HCT116 (cell line): ENCODE measurements around the gene COL9A3. TPM values are rescaled to one million over a fixed set of nuclear protein-coding genes. Genes with fewer than 3 reads are reported as not detected.

Source experiments
- ATAC-seq: fragments of 200-7000 bp; cut with Tn5 transposase; 2 replicates; pipeline ENCODE4 v1.9.1; 2020; ENCODE audit warnings: mild to moderate bottlenecking, moderate library complexity
- BruUV-seq: library from RNA; stranded (reverse); fragments of 400-500 nt; replicated peaks from 2 replicates; lab custom pipeline; 2021; lab: Mats Ljungman, UMichigan
- CTCF ChIA-PET: fragments of 300-600 bp; sonication (Branson Sonifier 250); formaldehyde crosslinking; loops from one replicate; lab custom pipeline; 2021; ENCODE audit warnings: antibody characterized with exemption; lab: Charles Lee
- POLR2A ChIA-PET: fragments of 300-600, 350-600 bp; sonication (Branson Sonifier 250); formaldehyde crosslinking; loops from one replicate; lab custom pipeline; 2021; ENCODE audit warnings: antibody characterized with exemption; lab: Charles Lee
- RAD21 ChIA-PET, 2 experiments: fragments of 300-600 bp; sonication (Branson Sonifier 250); formaldehyde crosslinking; loops; one replicate each; lab custom pipeline; 2023; ENCODE audit warnings: low total read pairs in 2 of 2; ENCODE audit not compliant: uncharacterized antibody in 2 of 2, unreplicated experiment in 2 of 2, low non-redundant PET in 1 of 2; lab: Charles Lee
- DNase-seq: peaks from one replicate; pipeline ENCODE4 v3.0.0-alpha.2; 2010; ENCODE audit warnings: low read depth, low spot score
- H2AFZ ChIP-seq: fragments of 200-600 bp; shearing (Covaris generic), sonication (generic); 2 replicates; pipeline ENCODE4 v1.6.1; 2017; ENCODE audit warnings: low read depth, mixed run types, mixed read lengths, antibody characterized with exemption, low read length; ENCODE audit not compliant: poor library complexity, severe bottlenecking
- H3K27ac ChIP-seq: 2 replicates; pipeline ENCODE4 v1.5.1; 2012; ENCODE audit warnings: low read depth, low read length
- H3K27me3 ChIP-seq: fragments of 200-600 bp; sonication (generic); 2 replicates; pipeline ENCODE4 v1.6.1; 2016; ENCODE audit warnings: mixed run types, low read length, mixed read lengths; ENCODE audit not compliant: insufficient read depth
- H3K36me3 ChIP-seq, 2 experiments: fragments of 200-500 bp in 1 of 2; fragments of 200-600 bp in 1 of 2; sonication (Bioruptor generic) in 1 of 2; sonication (generic) in 1 of 2; 2 replicates each; pipeline versions ENCODE4 v1.5.1 to v1.6.1; 2014 to 2016; ENCODE audit warnings: low read length in 2 of 2, inconsistent platforms in 1 of 2, mixed read lengths in 1 of 2, mixed run types in 1 of 2; ENCODE audit not compliant: insufficient read depth in 2 of 2, control insufficient read depth in 1 of 2
- H3K4me1 ChIP-seq, 2 experiments: fragments of 200-600 bp in 1 of 2; sonication (generic) in 1 of 2; 2 replicates each; pipeline versions ENCODE4 v1.5.1 to v1.6.1; 2012 to 2017; ENCODE audit warnings: low read length in 2 of 2, inconsistent platforms in 1 of 2, mild to moderate bottlenecking in 1 of 2, mixed read lengths in 1 of 2, mixed run types in 1 of 2, moderate library complexity in 1 of 2; ENCODE audit not compliant: insufficient read depth in 2 of 2, control insufficient read depth in 1 of 2
- H3K4me2 ChIP-seq: fragments of 200-600 bp; sonication (generic); 2 replicates; pipeline ENCODE4 v1.6.1; 2017; ENCODE audit warnings: mixed run types, low read length, mixed read lengths
- H3K4me3 ChIP-seq, 2 experiments: fragments of 200-600 bp in 1 of 2; sonication (generic) in 1 of 2; replicated peaks in 1 of 2; 2 replicates each; pipeline ENCODE4 v1.5.1; 2011 to 2016; ENCODE audit warnings: low read length in 2 of 2, control low read depth in 1 of 2, low read depth in 1 of 2, mild to moderate bottlenecking in 1 of 2, mixed read lengths in 1 of 2, mixed run types in 1 of 2
- H3K79me2 ChIP-seq: fragments of 200-600 bp; sonication (generic); 2 replicates; pipeline ENCODE4 v1.6.1; 2017; ENCODE audit warnings: mild to moderate bottlenecking, mixed run types, low read length, moderate library complexity, mixed read lengths; ENCODE audit not compliant: insufficient read depth
- H3K9ac ChIP-seq: fragments of 200-600 bp; sonication (generic); 2 replicates; pipeline ENCODE4 v1.6.1; 2016; ENCODE audit warnings: low read length, mixed read lengths
- H3K9me2 ChIP-seq: fragments of 200-600 bp; sonication (generic), shearing (Covaris generic); 2 replicates; pipeline ENCODE4 v1.6.1; 2017; ENCODE audit warnings: mixed run types, mild to moderate bottlenecking, moderate library complexity; ENCODE audit not compliant: insufficient read depth
- H3K9me3 ChIP-seq, 2 experiments: fragments of 200-500 bp in 1 of 2; fragments of 200-600 bp in 1 of 2; sonication (Bioruptor generic) in 1 of 2; sonication (generic) in 1 of 2; 2 replicates each; pipeline ENCODE4 v1.6.1; 2014 to 2017; ENCODE audit warnings: low read length in 2 of 2, mixed read lengths in 2 of 2, inconsistent platforms in 1 of 2, low read depth in 1 of 2, mild to moderate bottlenecking in 1 of 2, mixed run types in 1 of 2, moderate library complexity in 1 of 2; ENCODE audit not compliant: control insufficient read depth in 1 of 2, insufficient read depth in 1 of 2
- H4K20me1 ChIP-seq: fragments of 200-600 bp; sonication (generic), shearing (Covaris generic); 2 replicates; pipeline ENCODE4 v1.6.1; 2017; ENCODE audit warnings: mixed run types, mild to moderate bottlenecking, moderate library complexity; ENCODE audit not compliant: insufficient read depth
- CBX3 ChIP-seq: IDR thresholded peaks from 2 replicates; pipeline ENCODE4 v1.6.1; 2012; ENCODE audit warnings: low read depth
- CEBPB ChIP-seq: IDR thresholded peaks from 2 replicates; pipeline ENCODE4 v1.6.1; 2012; ENCODE audit warnings: low read depth
- FOSL1 ChIP-seq: IDR thresholded peaks from 2 replicates; pipeline ENCODE4 v1.6.1; 2012; ENCODE audit warnings: low read depth
- JUND ChIP-seq: IDR thresholded peaks from 2 replicates; pipeline ENCODE4 v1.6.1; 2012
- YY1 ChIP-seq: IDR thresholded peaks from 2 replicates; pipeline ENCODE4 v1.6.1; 2011; ENCODE audit warnings: low read length, low read depth, moderate library complexity, mild to moderate bottlenecking; ENCODE audit not compliant: insufficient replicate concordance; ENCODE audit errors: extremely low read depth
- ZFX ChIP-seq: fragments of 450-650 bp; IDR thresholded peaks from 2 replicates; pipeline ENCODE4 v1.6.1; 2017
- intact Hi-C: fragments of 100-400 bp; cut with micrococcal nuclease; formaldehyde crosslinking; loops from 2 replicates; pipeline ENCODE4 v1.10.0; 2022
- total RNA-seq: library from RNA; stranded (reverse); gene quantifications from one replicate; pipeline ENCODE4 v1.2.1, GENCODE V29; 2021; ENCODE audit not compliant: unreplicated experiment
- TF ChIP-seq, protein P1 (sequence below): IDR thresholded peaks from 2 replicates; pipeline ENCODE4 v1.6.1; 2012

The COL9A3 gene
- total RNA-seq, 1 experiment from 2014 or later: 29.7 TPM

DNA sequence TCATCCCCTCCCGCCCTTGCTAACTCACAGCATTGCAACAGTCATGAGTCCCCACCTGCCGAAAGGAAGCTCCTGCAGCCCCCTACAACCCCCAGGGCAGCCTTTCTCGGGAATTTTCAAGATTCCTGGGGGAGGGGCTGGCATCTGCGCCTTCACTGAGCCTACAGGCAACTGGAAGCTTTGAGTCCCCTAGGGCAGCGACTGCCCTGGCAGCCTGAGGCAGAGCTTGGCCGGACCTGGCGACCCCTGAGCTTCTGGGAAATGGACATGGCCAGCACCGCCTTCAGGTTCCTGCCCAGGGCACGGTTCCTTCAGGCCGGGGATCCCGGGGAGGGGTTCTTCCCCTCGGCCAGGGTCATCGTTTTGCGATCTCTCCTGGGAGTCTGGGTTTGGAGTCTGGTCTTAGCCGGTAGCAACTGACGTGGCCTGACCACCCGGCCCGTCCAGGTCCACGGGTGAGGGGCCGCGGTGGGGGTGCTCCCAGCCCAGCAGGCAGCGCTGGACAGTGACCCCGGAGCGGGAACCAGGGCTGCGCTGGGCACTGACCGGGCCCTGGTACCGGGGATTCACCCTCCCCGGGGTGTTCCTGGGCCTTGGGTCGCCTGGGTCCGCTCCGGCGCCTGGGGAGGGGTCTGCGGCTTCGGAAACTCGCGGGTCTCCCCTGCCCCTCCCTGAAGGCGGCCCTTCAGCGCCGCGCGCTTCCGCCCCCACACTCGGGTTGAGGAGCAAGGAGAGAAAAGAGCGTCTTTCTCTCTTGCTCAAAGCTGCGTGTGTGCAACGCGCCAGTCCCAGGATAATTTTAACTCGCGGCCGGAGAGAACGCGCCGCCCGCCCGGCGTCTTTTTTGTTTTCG is 593 bp upstream of the COL9A3 start:
- CTCF ChIA-PET: interaction anchor here (1.2 kb wide), 1 partner anchor 59 kb away, joined by 3 read pairs; no protein-coding TSS in a partner anchor
- H3K79me2 ChIP-seq: no peaks in the 10 kb centered on the region
- H3K9ac ChIP-seq: peak overlapping the region; percentile 56
- no peak overlapping the region for H2AFZ ChIP-seq
- no peaks in the 10 kb centered on the region for H3K9me2 ChIP-seq
- no peaks in the 10 kb centered on the region for H3K27me3 ChIP-seq
- peak overlapping the region; percentile 64; the same call in 1 of the 2 replicates for H3K27ac ChIP-seq
- H3K36me3 ChIP-seq: peaks cover 5 to 9% of the 10 kb centered on the region in 2 experiments; a peak in 3 of 4 replicates
- peak overlapping the region; percentile 72 for H3K4me2 ChIP-seq
- H3K9me3 ChIP-seq: no peaks in the 10 kb centered on the region
- DNase-seq: no peak
- intact Hi-C loops: no loop called here
- H3K4me3 ChIP-seq: peak overlapping the region; percentile 35 to 45
- RAD21 ChIA-PET: no interaction called here
- H3K4me1 ChIP-seq: peaks cover 49 to 58% of the 10 kb centered on the region in 2 experiments
- POLR2A ChIA-PET: interaction anchor here (0.9 to 1.3 kb wide), 2 partner anchors 12 to 59 kb away, joined by 3 read pairs; partner anchors contain the start of gene OGFR
- no peak for ATAC-seq
- BruUV-seq: no TSS peak
- TF ChIP-seq CEBPB: no peak
- TF ChIP-seq ZFX: no peak
- TF ChIP-seq, protein P1, sequence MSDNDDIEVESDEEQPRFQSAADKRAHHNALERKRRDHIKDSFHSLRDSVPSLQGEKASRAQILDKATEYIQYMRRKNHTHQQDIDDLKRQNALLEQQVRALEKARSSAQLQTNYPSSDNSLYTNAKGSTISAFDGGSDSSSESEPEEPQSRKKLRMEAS: no peak
- TF ChIP-seq CBX3: no peak
- TF ChIP-seq JUND: no peak
- no peak for TF ChIP-seq YY1
- H4K20me1 ChIP-seq: no peaks in the 10 kb centered on the region

DNA sequence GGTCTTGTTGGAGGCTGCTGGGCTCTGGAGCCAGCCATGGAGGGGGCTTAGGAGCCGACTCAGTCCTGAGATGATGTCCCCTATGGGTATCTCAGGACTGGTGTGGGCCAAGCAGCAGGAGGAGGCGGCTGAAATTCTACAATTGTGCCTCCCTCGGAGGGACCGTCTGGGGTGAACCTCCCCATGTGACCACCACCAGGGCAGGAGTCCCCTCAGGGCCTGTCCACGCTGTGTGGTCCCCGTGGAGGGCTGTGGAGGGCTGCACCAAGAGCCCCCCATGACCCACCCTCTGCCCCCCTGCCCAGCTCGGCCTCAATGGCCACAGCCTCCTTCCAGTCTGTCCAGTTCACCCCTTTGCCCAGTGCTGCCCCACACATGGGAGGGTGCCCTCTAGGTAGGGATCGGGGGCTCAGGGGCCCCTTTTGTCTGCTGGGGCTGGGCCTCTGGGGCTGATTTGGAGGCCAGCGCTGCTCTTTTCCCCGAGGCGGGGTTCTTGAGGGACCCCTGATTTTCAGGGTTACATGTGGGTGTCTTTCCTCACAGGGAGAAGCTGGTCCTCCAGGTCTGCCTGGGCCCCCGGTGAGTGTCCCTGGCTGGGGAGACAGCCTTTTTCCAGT is 1.2 kb downstream of the COL9A3 start:
- POLR2A ChIA-PET: no interaction called here
- CTCF ChIA-PET: no interaction called here
- no peak overlapping the region for H2AFZ ChIP-seq

More for the DNA sequence above, 1.2 kb downstream of the COL9A3 start:
- Histone ChIP-seq H3K9ac (peak overlapping the region; percentile 55), H3K27ac (peak overlapping the region; percentile 72), H3K9me2 (no peaks in the 10 kb centered on the region), H3K4me3 (peak overlapping the region in 1 of 2 experiments; percentile 45; a peak in 2 of 4 replicates), H4K20me1 (no peaks in the 10 kb centered on the region), H3K9me3 (no peaks in the 10 kb centered on the region), H3K79me2 (no peaks in the 10 kb centered on the region), H3K4me2 (peak overlapping the region; percentile 72)
- DNase-seq: no peak
- ATAC-seq: no peak
- intact Hi-C loops: no loop called here
- RAD21 ChIA-PET: interaction anchor here in 1 of 2 experiments (0.6 kb wide), 1 partner anchor 102 kb away, joined by 3 read pairs; no protein-coding TSS in a partner anchor
- no TSS peak for BruUV-seq
- TF ChIP-seq, protein P1: no peak
- no peak for TF ChIP-seq FOSL1
- TF ChIP-seq, all 23 proteins: peak for 0
- H3K36me3 ChIP-seq: no peaks in the 10 kb centered on the region
- no peaks in the 10 kb centered on the region for H3K27me3 ChIP-seq
- H3K4me1 ChIP-seq: peaks cover 55 to 73% of the 10 kb centered on the region in 2 experiments
